Measurements from ENCODE around the gene TRIM65.
"Not testable (repeated sequence)": the region's sequence is repeated elsewhere in the genome, so short reads cannot be mapped to it uniquely, and the experiment has no call there.

TRIM65 gene

GRCh38 chr17:75872434-75873351 is 24.1 kb downstream of the TRIM65 start:
- H3K4me3 ChIP-seq (ENCODE audit: low read depth, low read length) = no peak overlapping the region
- ChIA-PET POLR2A (interaction anchor here (1.0 to 1.7 kb wide), 3 partner anchors 18 to 93 kb away, joined by 5 to 11 read pairs (median 5); partner anchors contain the start of genes TRIM65 and WBP2), CTCF (interaction anchor here (1.0 to 4.6 kb wide), 7 partner anchors 11 to 119 kb away, joined by 3 to 24 read pairs (median 5); partner anchors contain the start of gene WBP2)
- TF ChIP-seq, protein P1, sequence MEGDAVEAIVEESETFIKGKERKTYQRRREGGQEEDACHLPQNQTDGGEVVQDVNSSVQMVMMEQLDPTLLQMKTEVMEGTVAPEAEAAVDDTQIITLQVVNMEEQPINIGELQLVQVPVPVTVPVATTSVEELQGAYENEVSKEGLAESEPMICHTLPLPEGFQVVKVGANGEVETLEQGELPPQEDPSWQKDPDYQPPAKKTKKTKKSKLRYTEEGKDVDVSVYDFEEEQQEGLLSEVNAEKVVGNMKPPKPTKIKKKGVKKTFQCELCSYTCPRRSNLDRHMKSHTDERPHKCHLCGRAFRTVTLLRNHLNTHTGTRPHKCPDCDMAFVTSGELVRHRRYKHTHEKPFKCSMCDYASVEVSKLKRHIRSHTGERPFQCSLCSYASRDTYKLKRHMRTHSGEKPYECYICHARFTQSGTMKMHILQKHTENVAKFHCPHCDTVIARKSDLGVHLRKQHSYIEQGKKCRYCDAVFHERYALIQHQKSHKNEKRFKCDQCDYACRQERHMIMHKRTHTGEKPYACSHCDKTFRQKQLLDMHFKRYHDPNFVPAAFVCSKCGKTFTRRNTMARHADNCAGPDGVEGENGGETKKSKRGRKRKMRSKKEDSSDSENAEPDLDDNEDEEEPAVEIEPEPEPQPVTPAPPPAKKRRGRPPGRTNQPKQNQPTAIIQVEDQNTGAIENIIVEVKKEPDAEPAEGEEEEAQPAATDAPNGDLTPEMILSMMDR (IDR thresholded peaks at IDR 0.05; ENCODE audit: insufficient read depth, low read length, missing control alignments) = no peak
- no peak for DNase-seq (ENCODE audit: low read depth, low spot score)

GRCh38 chr17:75870228-75870627 is 26.5 kb downstream of the TRIM65 start:
- DNase-seq (ENCODE audit: low read depth, low spot score); H3K4me3 ChIP-seq (ENCODE audit: low read depth, low read length); POLR2A ChIA-PET: not testable (repeated sequence)
- CTCF ChIA-PET = interaction anchor here (1.3 to 1.8 kb wide), 2 partner anchors 8 to 144 kb away, joined by 3 to 7 read pairs; partner anchors contain the start of gene TRIM47

DNA sequence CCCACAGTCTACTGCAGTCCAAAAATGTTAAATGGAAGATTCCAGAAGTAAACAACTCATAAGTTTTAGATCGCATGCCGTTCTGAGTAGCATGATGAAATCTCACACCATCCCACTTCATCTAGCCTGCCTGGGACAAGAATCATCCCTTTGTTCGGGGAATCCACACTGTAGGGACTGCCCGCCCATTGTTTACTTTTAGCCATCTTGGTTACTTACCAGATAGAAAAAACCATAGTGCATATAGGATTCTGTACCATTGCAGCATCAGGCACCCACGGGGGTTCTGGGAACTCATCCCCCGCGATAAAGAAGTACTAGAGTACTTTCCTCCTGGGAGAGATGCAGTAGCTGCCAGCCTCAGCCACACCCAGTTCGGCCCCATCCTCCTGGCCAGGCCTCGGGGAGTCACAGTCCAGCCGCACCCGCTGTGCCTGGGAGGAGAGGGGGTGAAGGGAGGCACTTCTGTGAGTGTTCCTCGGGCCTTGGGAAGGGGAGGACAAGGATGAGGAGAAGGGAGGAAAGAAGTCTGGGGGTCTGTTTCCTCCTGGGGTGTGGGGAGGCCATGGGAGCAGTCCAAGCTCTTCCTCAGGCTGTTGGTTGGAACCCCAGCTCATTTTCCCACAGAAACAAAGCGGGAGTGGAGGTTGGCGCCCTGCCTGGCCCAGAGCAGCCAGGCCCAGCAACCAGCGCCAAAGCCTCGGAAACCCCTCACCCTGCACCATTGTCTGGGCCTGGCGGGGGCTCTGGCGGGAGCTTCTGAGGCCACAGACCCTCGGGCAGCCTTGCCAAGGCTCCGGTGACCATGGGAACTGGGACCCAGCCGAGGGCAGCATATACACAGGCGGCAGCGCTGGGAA is 27.2 kb downstream of the TRIM65 start:
- CTCF ChIA-PET = interaction anchor here (1.3 to 1.8 kb wide), 2 partner anchors 8 to 145 kb away, joined by 3 to 7 read pairs; partner anchors contain the start of gene TRIM47
- TF ChIP-seq, protein P1 (IDR thresholded peaks at IDR 0.05; ENCODE audit: insufficient read depth, low read length, missing control alignments) = no peak
- H3K4me3 ChIP-seq (ENCODE audit: low read depth, low read length) = no peak overlapping the region
- POLR2A ChIA-PET = no interaction called here
- DNase-seq (ENCODE audit: low read depth, low spot score) = no peak

DNA sequence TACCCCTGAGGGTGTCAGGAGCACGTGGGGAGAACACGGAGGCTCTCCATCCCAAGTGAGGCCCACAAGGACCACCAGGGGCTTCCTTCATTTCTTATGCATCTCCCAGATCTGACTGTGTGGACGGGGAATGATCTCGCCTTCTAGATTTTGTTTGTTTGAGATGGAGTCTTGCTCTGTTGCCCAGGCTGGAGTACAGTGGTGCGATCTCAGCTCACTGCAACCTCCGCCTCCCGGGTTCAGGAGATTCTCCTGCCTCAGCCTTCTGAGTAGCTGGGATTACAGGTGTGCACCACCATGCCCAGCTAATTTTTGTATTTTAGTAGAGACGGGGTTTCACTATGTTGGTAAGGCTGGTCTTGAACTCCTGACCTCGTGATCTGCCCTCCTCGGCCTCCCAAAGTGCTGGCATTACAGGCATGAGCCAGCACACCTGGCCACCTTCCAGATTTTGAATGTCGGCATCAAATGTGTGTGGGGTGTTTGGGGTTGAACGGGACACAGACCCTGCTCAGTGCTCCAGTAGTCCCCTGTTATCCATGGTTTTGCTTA is 27.9 kb downstream of the TRIM65 start:
- H3K4me3 ChIP-seq (ENCODE audit: low read depth, low read length); POLR2A ChIA-PET; DNase-seq (ENCODE audit: low read depth, low spot score): not testable (repeated sequence)
- CTCF ChIA-PET = interaction anchor here (1.2 to 1.8 kb wide), 3 partner anchors 9 to 36 kb away, joined by 3 to 7 read pairs (median 3); partner anchors contain the start of genes MRPL38 and TRIM47

GRCh38 chr17:75865404-75866188 is 31.2 kb downstream of the TRIM65 start:
- H3K4me3 ChIP-seq (ENCODE audit: low read depth, low read length); DNase-seq (ENCODE audit: low read depth, low spot score); POLR2A ChIA-PET: not testable (repeated sequence)
- CTCF ChIA-PET = interaction anchor here (0.7 to 1.7 kb wide), 4 partner anchors 10 to 116 kb away, joined by 3 to 7 read pairs (median 4); partner anchors contain the start of gene WBP2

GRCh38 chr17:75864887-75865286 is 31.9 kb downstream of the TRIM65 start:
- H3K4me3 ChIP-seq (ENCODE audit: low read depth, low read length); DNase-seq (ENCODE audit: low read depth, low spot score): not testable (repeated sequence)
- CTCF ChIA-PET = interaction anchor here (0.7 to 1.7 kb wide), 5 partner anchors 9 to 115 kb away, joined by 3 to 7 read pairs (median 3); partner anchors contain the start of genes TRIM65 and WBP2
- POLR2A ChIA-PET = interaction anchor here (0.6 to 0.8 kb wide), 2 partner anchors 9 to 13 kb away, joined by 3 to 4 read pairs; partner anchors contain the start of gene WBP2

DNA sequence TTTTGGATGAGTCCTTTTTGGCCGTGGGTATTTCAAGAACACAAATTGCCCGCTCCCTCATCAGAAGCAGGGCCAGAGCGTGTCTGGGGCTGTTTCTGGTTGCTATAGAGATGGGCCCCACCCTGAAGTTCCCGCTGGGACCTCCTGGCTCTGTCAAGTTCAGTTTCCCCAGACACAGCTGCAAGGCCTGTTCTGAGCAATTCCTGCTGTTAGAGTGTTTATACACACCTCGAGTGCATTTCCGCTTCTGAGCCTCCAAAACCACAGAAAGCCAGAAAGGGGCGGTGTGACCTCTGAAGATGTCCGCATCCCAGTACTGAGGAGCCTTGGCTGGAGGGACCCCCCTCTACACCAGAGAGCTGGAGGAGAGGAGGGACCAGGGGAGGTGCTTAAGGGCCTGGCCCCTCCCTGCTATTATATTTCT is 32.3 kb downstream of the TRIM65 start:
- no peak overlapping the region for H3K4me3 ChIP-seq (ENCODE audit: low read depth, low read length)
- ChIA-PET POLR2A (interaction anchor here (0.6 to 0.8 kb wide), 2 partner anchors 9 to 13 kb away, joined by 3 to 4 read pairs; partner anchors contain the start of gene WBP2), CTCF (interaction anchor here (0.7 to 1.7 kb wide), 5 partner anchors 9 to 115 kb away, joined by 3 to 7 read pairs (median 3); partner anchors contain the start of genes TRIM65 and WBP2)
- DNase-seq (ENCODE audit: low read depth, low spot score) = no peak
- TF ChIP-seq, protein P1 (IDR thresholded peaks at IDR 0.05; ENCODE audit: insufficient read depth, low read length, missing control alignments) = no peak
